ENCODE measurements around the gene PARD3B. TPM values are rescaled to one million over a fixed set of nuclear protein-coding genes. Genes with fewer than 3 reads are reported as not detected.

Gene PARD3B
- total and polyA plus RNA-seq, 3 donors from 2014 or later, result 14.6 to 36.8 (median 29.6) TPM

- 93 to 97% methylated on average over 2 of the region's 2 CpGs for WGBS, 2 donors
- H3K27ac ChIP-seq, result no peak overlapping the region
- no peak for DNase-seq
- intact Hi-C loops (cut with DNase I; ENCODE audit: low total_unique reads), result no loop called here
- TF ChIP-seq POLR2A (IDR thresholded peaks at IDR 0.05) (no peak), CTCF (IDR thresholded peaks at IDR 0.05) (no peak)
- H3K36me3 ChIP-seq (ENCODE audit: low read depth, missing control alignments), result no peaks in the 10 kb centered on the region
- H3K9me3 ChIP-seq, result no peaks in the 10 kb centered on the region
- no peaks in the 10 kb centered on the region for H3K27me3 ChIP-seq
- peaks cover 3% of the 10 kb centered on the region for H3K4me1 ChIP-seq
- H3K4me3 ChIP-seq, result no peak overlapping the region
Measured at GRCh38 chr2:205370726-205371125, 825.5 kb downstream of the PARD3B start.

GRCh38 chr2:205372141-205372540 lies 826.9 kb downstream of the PARD3B start:
- Histone ChIP-seq H3K4me1 (peaks cover 1% of the 10 kb centered on the region), H3K9me3 (no peaks in the 10 kb centered on the region), H3K27ac (no peak overlapping the region), H3K4me3 (no peak overlapping the region), H3K36me3 (ENCODE audit: low read depth, missing control alignments) (no peaks in the 10 kb centered on the region), H3K27me3 (no peaks in the 10 kb centered on the region)
- no peak for DNase-seq
- intact Hi-C loops (cut with DNase I; ENCODE audit: low total_unique reads), result no loop called here
- TF ChIP-seq CTCF (IDR thresholded peaks at IDR 0.05) (no peak), POLR2A (IDR thresholded peaks at IDR 0.05) (no peak)

- no peak for DNase-seq
- no peak overlapping the region for H3K27ac ChIP-seq
Measured at GRCh38 chr2:205375461-205376448, 830.5 kb downstream of the PARD3B start.

GRCh38 chr2:205377324-205377723 lies 832.0 kb downstream of the PARD3B start:
- Histone ChIP-seq H3K27ac (no peak overlapping the region), H3K9me3 (no peaks in the 10 kb centered on the region)

More at GRCh38 chr2:205375461-205376448, 830.5 kb downstream of the PARD3B start:
- no peaks in the 10 kb centered on the region for H3K27me3 ChIP-seq
- intact Hi-C loops (cut with DNase I; ENCODE audit: low total_unique reads), result no loop called here
- H3K4me3 ChIP-seq, result no peak overlapping the region
- no peaks in the 10 kb centered on the region for H3K36me3 ChIP-seq (ENCODE audit: low read depth, missing control alignments)
- no peaks in the 10 kb centered on the region for H3K4me1 ChIP-seq
- no peaks in the 10 kb centered on the region for H3K9me3 ChIP-seq
- TF ChIP-seq CTCF (IDR thresholded peaks at IDR 0.05) (no peak), POLR2A (IDR thresholded peaks at IDR 0.05) (no peak)
- WGBS, 2 donors, result 74% methylated on average over 9 of the region's 9 CpGs

More at GRCh38 chr2:205377324-205377723, 832.0 kb downstream of the PARD3B start:
- Histone ChIP-seq H3K4me3 (no peak overlapping the region), H3K4me1 (no peaks in the 10 kb centered on the region), H3K27me3 (no peaks in the 10 kb centered on the region), H3K36me3 (ENCODE audit: low read depth, missing control alignments) (no peaks in the 10 kb centered on the region)
- DNase-seq, result no peak
- intact Hi-C loops (cut with DNase I; ENCODE audit: low total_unique reads), result no loop called here
- TF ChIP-seq POLR2A (IDR thresholded peaks at IDR 0.05) (no peak), CTCF (IDR thresholded peaks at IDR 0.05) (no peak)
